ENCODE measurements around the gene CDH18.
"Not testable (repeated sequence)": the region's sequence is repeated elsewhere in the genome, so short reads cannot be mapped to it uniquely, and the experiment has no call there.

The CDH18 gene

GRCh38 chr5:19855031-19855430, 133.0 kb downstream of the CDH18 start:
- no peak for DNase-seq

- DNase-seq, result no peak
Observed at GRCh38 chr5:19853616-19854240, 134.3 kb downstream of the CDH18 start.

DNA sequence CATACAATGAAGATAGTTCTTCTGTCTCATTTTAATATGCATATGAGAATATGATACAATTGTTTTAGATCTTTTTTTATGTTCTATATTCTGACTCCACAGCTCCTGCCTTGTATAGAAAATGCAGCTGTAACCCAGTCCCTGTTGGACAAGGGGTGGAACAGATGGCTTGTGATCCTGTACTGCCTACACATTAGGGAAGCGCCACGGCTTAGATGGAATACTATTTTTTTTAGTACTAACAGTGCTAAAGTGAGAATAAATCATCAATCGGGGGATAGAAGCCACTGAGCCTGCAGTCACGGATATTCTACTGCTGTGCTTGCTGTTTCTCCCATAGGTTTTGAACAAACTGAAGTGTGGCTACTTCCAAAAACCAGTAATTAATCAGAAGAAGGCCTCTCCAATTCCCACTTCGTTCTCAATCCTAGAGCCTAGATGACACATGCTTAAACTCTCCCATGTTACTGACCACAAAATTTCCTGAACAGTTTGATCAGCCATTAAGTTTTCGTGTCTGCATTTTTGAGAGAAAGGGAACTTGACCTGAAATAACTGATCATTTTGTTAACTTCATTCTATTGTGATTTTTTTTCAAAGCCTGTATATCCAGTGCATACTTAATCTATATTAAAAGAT, 150.3 kb downstream of the CDH18 start:
- DNase-seq, result no peak

DNA sequence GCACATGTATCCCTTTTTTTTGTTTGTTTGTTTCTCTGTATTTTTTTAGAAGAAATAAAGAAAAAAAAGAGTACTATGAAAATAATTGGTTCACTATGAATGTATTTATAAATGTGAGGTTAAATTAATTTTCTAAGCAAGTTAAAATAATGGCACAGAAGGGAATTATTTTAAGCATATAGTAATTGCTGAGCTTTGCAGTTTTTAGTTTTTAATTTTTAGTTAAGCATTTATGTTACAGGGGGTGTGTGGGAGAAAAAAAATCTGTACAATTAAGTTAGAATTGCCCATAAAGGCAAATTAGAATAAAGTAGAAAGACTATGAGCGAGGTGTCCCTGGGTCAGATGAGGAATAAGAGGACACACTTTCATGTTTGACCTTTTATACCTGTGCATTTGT, 152.6 kb downstream of the CDH18 start:
- no peak for DNase-seq

DNA sequence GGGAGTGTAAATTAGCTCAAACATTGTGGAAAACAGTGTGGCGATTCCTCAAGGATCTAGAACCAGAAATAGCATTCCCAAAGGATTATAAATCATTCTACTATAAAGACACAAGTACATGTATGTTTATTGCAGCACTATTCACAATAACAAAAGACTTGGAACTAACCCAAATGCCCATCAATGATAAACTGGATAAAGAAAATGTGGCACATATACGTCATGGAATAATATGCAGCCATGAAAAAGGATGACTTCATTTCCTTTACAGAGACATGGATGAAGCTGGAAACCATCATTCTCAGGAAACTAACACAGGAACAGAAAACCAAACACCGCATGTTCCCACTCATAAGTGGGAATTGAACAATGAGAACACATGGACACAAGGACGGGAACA, 175.3 kb downstream of the CDH18 start:
- not testable (repeated sequence) for DNase-seq

GRCh38 chr5:19806756-19807155, 181.2 kb downstream of the CDH18 start:
- no peak for DNase-seq

GRCh38 chr5:19802686-19803085, 185.3 kb downstream of the CDH18 start:
- DNase-seq, result no peak

- no peak for DNase-seq
Observed at GRCh38 chr5:19795218-19795617, 192.8 kb downstream of the CDH18 start.

- DNase-seq, result no peak
Observed at GRCh38 chr5:19790829-19791466, 197.1 kb downstream of the CDH18 start.

GRCh38 chr5:19782566-19782965, 205.4 kb downstream of the CDH18 start:
- DNase-seq, result no peak

DNA sequence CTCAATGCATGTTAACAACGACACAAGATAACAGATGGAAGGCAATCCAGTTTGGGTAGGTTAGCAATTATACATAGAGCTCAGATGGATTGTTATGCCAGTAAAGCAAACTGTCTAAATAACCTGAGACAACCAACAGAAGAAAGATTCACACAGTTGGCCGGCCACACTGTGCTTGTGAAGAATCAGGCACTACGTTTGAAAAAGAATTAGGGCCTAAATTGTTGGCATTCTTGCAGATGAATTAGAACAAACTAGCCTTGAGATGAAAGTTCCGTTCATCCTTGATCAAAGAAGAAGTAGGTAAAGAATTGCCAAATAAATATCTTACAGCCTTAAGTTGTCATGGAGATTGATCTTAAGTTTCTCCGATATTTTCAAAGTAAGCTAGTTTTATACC, 210.6 kb downstream of the CDH18 start:
- no peak for DNase-seq

DNA sequence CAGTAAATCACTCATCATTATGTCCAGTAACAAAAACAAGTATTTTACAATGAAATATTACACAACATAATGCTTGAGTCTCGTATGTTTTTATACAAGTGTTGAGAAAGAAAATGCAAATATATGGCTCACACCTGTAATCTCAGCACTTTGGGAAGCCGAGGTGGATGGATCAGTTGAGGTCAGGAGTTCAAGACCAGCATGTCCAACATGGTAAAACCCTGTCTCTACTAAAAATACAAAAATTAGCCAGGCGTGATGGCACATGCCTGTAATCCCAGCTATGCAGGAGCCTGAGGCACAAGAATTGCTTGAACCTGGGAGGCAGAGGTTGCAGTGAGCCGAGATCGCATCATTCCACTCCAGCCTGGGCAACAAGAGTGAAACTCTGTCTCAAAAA, 211.1 kb downstream of the CDH18 start:
- DNase-seq, result not testable (repeated sequence)

DNA sequence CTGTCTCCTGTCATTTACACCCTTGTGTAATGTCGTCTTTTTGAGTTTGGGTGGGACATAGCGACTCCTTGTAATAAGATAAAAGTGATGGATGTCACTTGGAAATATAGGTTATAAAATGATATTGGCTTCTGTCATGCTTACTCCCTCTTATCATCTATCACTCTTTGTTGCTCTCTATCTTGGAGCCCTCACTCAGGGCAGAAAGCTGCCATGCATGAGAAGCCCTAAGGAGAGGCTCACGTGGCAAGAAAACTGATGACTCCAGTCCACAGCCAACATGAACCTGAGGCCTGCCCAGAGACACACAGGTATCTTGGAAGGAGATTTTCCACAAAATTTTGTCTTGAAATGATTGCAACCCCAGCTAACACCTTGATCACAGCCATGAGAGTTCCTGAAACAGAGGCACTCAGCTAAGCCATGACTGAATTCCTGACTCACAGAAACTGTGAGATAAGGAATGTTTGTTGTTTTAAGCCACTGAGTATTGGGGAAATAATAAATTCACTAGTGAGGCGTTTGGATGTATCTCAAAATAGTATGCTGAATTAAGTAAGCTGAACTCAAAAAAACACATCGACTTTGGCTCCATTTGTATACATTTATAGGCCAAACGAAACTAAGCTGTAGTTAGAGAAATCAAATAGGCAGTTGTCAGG, 216.7 kb downstream of the CDH18 start:
- no peak for DNase-seq

GRCh38 chr5:19770396-19770795, 217.6 kb downstream of the CDH18 start:
- no peak for DNase-seq

GRCh38 chr5:19767987-19768386, 220.0 kb downstream of the CDH18 start:
- no peak for DNase-seq

- DNase-seq, result no peak
Observed at GRCh38 chr5:19753579-19753978, 234.4 kb downstream of the CDH18 start.

DNA sequence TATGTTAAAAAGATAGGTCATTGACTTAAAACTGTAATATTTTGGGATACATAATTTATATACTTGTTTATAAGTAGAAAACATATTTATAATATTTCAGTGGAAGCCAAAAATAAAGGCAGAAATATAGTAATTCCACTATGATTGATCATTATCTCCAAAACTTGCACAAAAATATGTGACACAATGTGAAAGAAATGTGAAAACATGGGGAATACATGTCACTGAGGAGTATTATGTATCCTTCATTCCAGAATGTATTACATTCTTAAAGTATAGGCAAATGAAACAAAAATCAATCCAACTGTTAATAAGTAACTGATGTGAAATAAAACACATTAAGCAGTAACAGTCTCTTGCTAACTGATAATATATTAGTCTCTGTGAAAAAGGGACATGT, 236.7 kb downstream of the CDH18 start:
- no peak for DNase-seq

- DNase-seq, result no peak
Observed at GRCh38 chr5:19745247-19745646, 242.8 kb downstream of the CDH18 start.

- peak; percentile 50 for DNase-seq
Observed at GRCh38 chr5:19739671-19740070, 248.3 kb downstream of the CDH18 start.

DNA sequence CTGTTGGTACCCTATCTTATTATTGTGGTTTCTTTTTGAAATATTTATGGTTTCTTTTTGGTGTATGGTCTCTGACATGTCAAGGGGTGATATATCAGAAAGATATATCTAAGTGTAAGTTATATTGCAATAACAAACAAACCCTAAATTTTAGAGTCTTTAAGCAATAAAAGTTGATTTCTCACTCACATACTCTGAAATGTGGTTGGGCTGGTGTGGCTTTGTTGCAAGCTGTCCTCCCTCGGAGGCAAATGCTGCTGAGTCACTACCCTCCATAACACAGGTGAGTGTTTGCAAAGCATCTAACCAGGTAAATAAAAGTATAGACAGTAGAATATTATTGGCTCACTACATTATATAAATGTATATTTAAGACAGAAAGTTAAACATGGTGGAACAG, 253.2 kb downstream of the CDH18 start:
- DNase-seq, result no peak

- DNase-seq, result no peak
Observed at GRCh38 chr5:19733612-19734495, 254.1 kb downstream of the CDH18 start.

DNA sequence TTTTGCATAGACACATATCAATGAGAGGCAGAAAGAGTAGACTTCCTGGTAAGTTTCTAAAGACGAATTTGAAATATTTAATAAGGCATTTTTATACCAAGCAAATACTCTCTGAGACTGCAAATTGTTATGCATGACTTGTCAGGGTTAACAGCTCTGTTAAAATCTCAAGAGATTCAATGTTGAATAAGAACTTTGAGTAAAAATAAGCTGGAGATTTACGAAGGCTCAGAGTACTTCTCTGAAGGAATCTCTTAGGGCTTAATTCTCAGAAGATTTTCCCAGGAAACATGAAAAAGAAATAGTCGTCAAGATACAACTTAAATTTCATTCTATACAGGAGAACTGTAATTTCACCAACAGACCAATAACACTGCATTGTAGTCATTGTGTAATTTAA, 259.4 kb downstream of the CDH18 start:
- DNase-seq, result no peak

GRCh38 chr5:19719109-19719508, 268.9 kb downstream of the CDH18 start:
- DNase-seq, result no peak

Measured in femur (tissue), 1 donor.